ENCODE data around the gene EHMT1.

DNA sequence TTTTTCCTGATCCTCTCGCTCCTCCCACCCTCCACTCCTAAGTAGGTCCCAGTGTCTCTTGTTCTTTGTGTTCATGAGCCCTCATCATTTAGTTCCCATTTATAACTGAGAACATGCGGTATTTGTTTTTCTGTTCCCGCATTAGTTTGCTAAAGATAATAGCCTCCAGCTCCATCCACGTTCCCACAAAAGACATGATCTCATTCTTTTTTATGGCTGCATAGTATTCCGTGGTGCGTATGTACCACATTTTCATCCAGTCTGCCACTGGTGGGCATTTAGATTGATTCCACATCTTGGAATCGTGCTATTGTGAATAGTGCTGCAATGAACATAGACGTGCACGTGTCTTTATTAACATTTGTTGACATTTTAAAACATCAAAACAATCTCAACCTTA is 224.6 kb downstream of the EHMT1 start:
- TF ChIP-seq FOS (IDR thresholded peaks at IDR 0.05; ENCODE audit: extremely low read depth, insufficient read length) (no peak), ZNF239 (CRISPR knock-in tag; IDR thresholded peaks at IDR 0.05) (no peak), SMAD3 (CRISPR knock-in tag; conservative IDR thresholded peaks at IDR 0.05) (no peak)
- TF ChIP-seq, protein P1, sequence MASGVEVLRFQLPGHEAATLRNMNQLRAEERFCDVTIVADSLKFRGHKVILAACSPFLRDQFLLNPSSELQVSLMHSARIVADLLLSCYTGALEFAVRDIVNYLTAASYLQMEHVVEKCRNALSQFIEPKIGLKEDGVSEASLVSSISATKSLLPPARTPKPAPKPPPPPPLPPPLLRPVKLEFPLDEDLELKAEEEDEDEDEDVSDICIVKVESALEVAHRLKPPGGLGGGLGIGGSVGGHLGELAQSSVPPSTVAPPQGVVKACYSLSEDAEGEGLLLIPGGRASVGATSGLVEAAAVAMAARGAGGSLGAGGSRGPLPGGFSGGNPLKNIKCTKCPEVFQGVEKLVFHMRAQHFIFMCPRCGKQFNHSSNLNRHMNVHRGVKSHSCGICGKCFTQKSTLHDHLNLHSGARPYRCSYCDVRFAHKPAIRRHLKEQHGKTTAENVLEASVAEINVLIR (CRISPR knock-in tag; IDR thresholded peaks at IDR 0.05), result no peak
- TF ChIP-seq, protein P2, sequence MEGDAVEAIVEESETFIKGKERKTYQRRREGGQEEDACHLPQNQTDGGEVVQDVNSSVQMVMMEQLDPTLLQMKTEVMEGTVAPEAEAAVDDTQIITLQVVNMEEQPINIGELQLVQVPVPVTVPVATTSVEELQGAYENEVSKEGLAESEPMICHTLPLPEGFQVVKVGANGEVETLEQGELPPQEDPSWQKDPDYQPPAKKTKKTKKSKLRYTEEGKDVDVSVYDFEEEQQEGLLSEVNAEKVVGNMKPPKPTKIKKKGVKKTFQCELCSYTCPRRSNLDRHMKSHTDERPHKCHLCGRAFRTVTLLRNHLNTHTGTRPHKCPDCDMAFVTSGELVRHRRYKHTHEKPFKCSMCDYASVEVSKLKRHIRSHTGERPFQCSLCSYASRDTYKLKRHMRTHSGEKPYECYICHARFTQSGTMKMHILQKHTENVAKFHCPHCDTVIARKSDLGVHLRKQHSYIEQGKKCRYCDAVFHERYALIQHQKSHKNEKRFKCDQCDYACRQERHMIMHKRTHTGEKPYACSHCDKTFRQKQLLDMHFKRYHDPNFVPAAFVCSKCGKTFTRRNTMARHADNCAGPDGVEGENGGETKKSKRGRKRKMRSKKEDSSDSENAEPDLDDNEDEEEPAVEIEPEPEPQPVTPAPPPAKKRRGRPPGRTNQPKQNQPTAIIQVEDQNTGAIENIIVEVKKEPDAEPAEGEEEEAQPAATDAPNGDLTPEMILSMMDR (IDR thresholded peaks at IDR 0.05 in 2 of 3, conservative IDR thresholded peaks at IDR 0.05 in 1 of 3; ENCODE audit: insufficient read depth in 2 of 3, low read depth in 1 of 3, low read length in 3 of 3), result no peak
